A549 (cell line): Measurements from ENCODE around the gene BEND6. TPM values are rescaled to one million over a fixed set of nuclear protein-coding genes. Genes with fewer than 3 reads are reported as not detected.

ENCODE experiments used
- ATAC-seq, 2 experiments: fragments of 200-7000 bp in 1 of 2; fragments of >200 bp in 1 of 2; cut with Nextera tagmentation in 1 of 2; cut with Tn5 transposase in 1 of 2; 3 replicates each; pipeline versions ENCODE4 v1.8.0 to v1.9.1; 2018 to 2020; ENCODE audit warnings: mild to moderate bottlenecking in 1 of 2, moderate library complexity in 1 of 2
- CTCF ChIA-PET: fragments of 300-600 bp; sonication (Branson Sonifier 250); formaldehyde crosslinking; extraction: SDS; loops from one replicate; lab custom pipeline; 2021; ENCODE audit warnings: antibody characterized with exemption, inconsistent platforms; lab: Yijun Ruan, JAX
- POLR2A ChIA-PET: fragments of 350-600 bp; formaldehyde crosslinking; extraction: SDS; loops from one replicate; lab custom pipeline; 2021; ENCODE audit warnings: antibody characterized with exemption, inconsistent platforms; lab: Yijun Ruan, JAX
- DNase-seq, 2 experiments: peaks; one replicate each; pipeline versions ENCODE4 v3.0.0 to v3.0.0-alpha.2; 2011 to 2016; ENCODE audit warnings: low read depth in 1 of 2, low spot score in 1 of 2
- FAIRE-seq: peaks from 2 replicates; lab custom pipeline; 2011; peaks lifted over from hg19 to GRCh38; lab: Jason Lieb, UNC
- H3K27ac ChIP-seq, 2 experiments: fragments of >200 bp; sonication (Bioruptor Twin); formaldehyde crosslinking; 3 replicates each; pipeline ENCODE4 v1.5.1; 2016 to 2017
- H3K4me1 ChIP-seq: fragments of >200 bp; sonication (Bioruptor Twin); formaldehyde crosslinking; 3 replicates; pipeline ENCODE4 v1.6.1; 2016
- H3K4me2 ChIP-seq: fragments of >200 bp; sonication (Bioruptor Twin); formaldehyde crosslinking; 3 replicates; pipeline ENCODE4 v1.6.1; 2016
- H3K4me3 ChIP-seq: fragments of >200 bp; sonication (Bioruptor Twin); formaldehyde crosslinking; 3 replicates; pipeline ENCODE4 v1.5.1; 2016
- H3K9me3 ChIP-seq: fragments of >200 bp; sonication (Bioruptor Twin); formaldehyde crosslinking; 3 replicates; pipeline ENCODE4 v1.6.1; 2016
- BHLHE40 ChIP-seq: IDR thresholded peaks from 2 replicates; pipeline ENCODE4 v1.6.1; 2012; ENCODE audit warnings: low read depth, low read length, inconsistent platforms
- CBX2 ChIP-seq: fragments of 200-600 bp; sonication (generic); IDR thresholded peaks from 2 replicates; pipeline ENCODE4 v1.6.1; 2016; ENCODE audit warnings: low read depth, mild to moderate bottlenecking, borderline replicate concordance
- CEBPB ChIP-seq, 2 experiments: fragments of >200 bp in 1 of 2; sonication (Bioruptor Twin) in 1 of 2; formaldehyde crosslinking in 1 of 2; IDR thresholded peaks; 2 replicates each; pipeline ENCODE4 v1.6.1; 2012 to 2016
- CHD4 ChIP-seq: fragments of 200-600 bp; sonication (generic); IDR thresholded peaks from 2 replicates; pipeline ENCODE4 v1.6.1; 2016; ENCODE audit warnings: antibody characterized with exemption, mild to moderate bottlenecking, borderline replicate concordance
- EP300 ChIP-seq, 2 experiments: fragments of >200 bp; sonication (Bioruptor Twin); formaldehyde crosslinking; IDR thresholded peaks; 2 replicates in 1 of 2; 3 replicates in 1 of 2; pipeline ENCODE4 v1.6.1; 2016 to 2017
- ESRRA ChIP-seq: fragments of 150-350 bp; IDR thresholded peaks from 2 replicates; pipeline ENCODE4 v1.6.1; 2014; ENCODE audit warnings: mild to moderate bottlenecking, low read length, borderline replicate concordance
- FOSB ChIP-seq: fragments of 250-450 bp; sonication (Bioruptor Pico); IDR thresholded peaks from 2 replicates; pipeline ENCODE4 v1.5.0; 2020; ENCODE audit warnings: mild to moderate bottlenecking, moderate library complexity
- HDAC2 ChIP-seq: fragments of 200-600 bp; sonication (generic); IDR thresholded peaks from 2 replicates; pipeline ENCODE4 v1.6.1; 2016
- HES2 ChIP-seq: fragments of >200 bp; sonication (Bioruptor Twin); formaldehyde crosslinking; IDR thresholded peaks from 2 replicates; pipeline ENCODE4 v1.6.1; 2016
- JUN ChIP-seq, 2 experiments: fragments of >200 bp; sonication (Bioruptor Twin); formaldehyde crosslinking; IDR thresholded peaks; 2 replicates in 1 of 2; 3 replicates in 1 of 2; pipeline ENCODE4 v1.6.1; 2016 to 2017
- MAX ChIP-seq: IDR thresholded peaks from 2 replicates; pipeline ENCODE4 v1.6.1; 2012
- MAZ ChIP-seq: fragments of 150-350 bp; IDR thresholded peaks from 2 replicates; pipeline ENCODE4 v1.6.1; 2014; ENCODE audit warnings: antibody characterized with exemption, low read depth, low read length, borderline replicate concordance
- NFE2L2 ChIP-seq: fragments of 150-350 bp; conservative IDR thresholded peaks from 2 replicates; pipeline ENCODE4 v1.6.1; 2014; ENCODE audit warnings: low read length
- NR3C1 ChIP-seq: fragments of >200 bp; sonication (Bioruptor Twin); formaldehyde crosslinking; IDR thresholded peaks from 3 replicates; pipeline ENCODE4 v1.6.1; 2017
- PBX3 ChIP-seq: IDR thresholded peaks from 2 replicates; pipeline ENCODE4 v1.6.1; 2012
- RCOR1 ChIP-seq: fragments of 150-350 bp; IDR thresholded peaks from 2 replicates; pipeline ENCODE4 v1.6.1; 2014; ENCODE audit warnings: antibody characterized with exemption, low read length, low read depth
- RNF2 ChIP-seq: fragments of 200-600 bp; sonication (generic); IDR thresholded peaks from 2 replicates; pipeline ENCODE4 v1.6.1; 2016; ENCODE audit warnings: low read depth, mild to moderate bottlenecking, antibody characterized with exemption, moderate library complexity, borderline replicate concordance
- SREBF2 ChIP-seq: fragments of 450-650 bp; IDR thresholded peaks from 2 replicates; pipeline ENCODE4 v1.6.1; 2014; ENCODE audit warnings: mild to moderate bottlenecking, moderate library complexity
- TP53 ChIP-seq: fragments of 250-450 bp; sonication (Bioruptor Pico); IDR thresholded peaks from 2 replicates; pipeline ENCODE4 v1.5.0; 2021; ENCODE audit warnings: mild to moderate bottlenecking, moderate library complexity
- ZNF302 ChIP-seq: fragments of 250-450 bp; sonication (Bioruptor Pico); IDR thresholded peaks from 2 replicates; pipeline ENCODE4 v1.9.0; 2021; ENCODE audit warnings: inconsistent platforms, mild to moderate bottlenecking, moderate library complexity
- ZSCAN20 ChIP-seq: fragments of 250-450 bp; sonication (Bioruptor Pico); IDR thresholded peaks from 2 replicates; pipeline ENCODE4 v1.8.0; 2022; ENCODE audit warnings: mild to moderate bottlenecking, moderate library complexity
- WGBS: methylation state at CpG from one replicate; pipeline ENCODE4 v1.1.6; 2017; ENCODE audit errors: missing lambda C conversion rate; 5-methylcytosine and 5-hydroxymethylcytosine counted together
- polyA plus RNA-seq, 4 experiments: library from polyadenylated mRNA; depleted of rRNA in 3 of 4; stranded (reverse); fragments of >200 nt; fragmentation: RNase III in 1 of 4; extraction: RNeasy Plus Mini Kit Qiagen cat#74134 plus additional on column Dnase treatment in 1 of 4; gene quantifications; 2 replicates in 3 of 4; 3 replicates in 1 of 4; pipeline ENCODE4 v1.2.3, GENCODE V29; 2011 to 2017
- TF ChIP-seq, protein P1 (sequence below): fragments of 150-350 bp; IDR thresholded peaks from 2 replicates; pipeline ENCODE4 v1.6.1; 2014; ENCODE audit warnings: low read depth, mild to moderate bottlenecking, low read length
- TF ChIP-seq, protein P2 (sequence below): fragments of 450-650 bp; IDR thresholded peaks from 2 replicates; pipeline ENCODE4 v1.6.1; 2014; ENCODE audit warnings: antibody characterized with exemption
- TF ChIP-seq, protein P3 (sequence below): fragments of 250-450 bp; sonication (Bioruptor Pico); IDR thresholded peaks from 2 replicates; pipeline ENCODE4 v1.5.0; 2020; ENCODE audit warnings: low read depth, mild to moderate bottlenecking, moderate library complexity

BEND6 gene
- polyA plus RNA-seq, 2 of the 4 experiments (the other 2 are of a cell fraction), result 2.1 to 2.9 TPM

DNA sequence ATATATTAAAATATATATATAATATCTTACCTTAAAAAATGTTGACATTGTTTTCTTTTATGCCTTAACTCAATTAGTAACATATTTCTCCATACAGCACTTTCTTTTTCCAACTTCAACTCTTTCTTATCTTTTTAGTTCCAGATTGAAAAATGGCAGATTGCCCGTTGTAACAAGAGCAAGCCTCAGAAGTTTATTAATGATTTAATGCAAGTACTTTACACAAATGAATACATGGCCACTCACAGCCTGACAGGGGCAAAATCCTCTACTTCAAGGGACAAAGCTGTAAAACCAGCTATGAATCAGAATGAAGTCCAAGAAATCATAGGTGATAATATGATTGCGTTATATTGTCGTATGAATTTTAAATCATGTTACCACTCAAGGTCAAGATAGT lies 62.2 kb downstream of the BEND6 start:
- CTCF ChIA-PET, result interaction anchor here (1.1 kb wide), 1 partner anchor 62 kb away, joined by 3 read pairs; the partner anchor contains the start of gene BEND6
- TF ChIP-seq FOSB (no peak), TP53 (CRISPR knock-in tag) (no peak), HES2 (no peak), BHLHE40 (no peak), SREBF2 (no peak), ZSCAN20 (no peak), ESRRA (no peak), HDAC2 (no peak), CBX2 (no peak), EP300 (IDR thresholded peaks at IDR 0.05) (no peak), MAZ (no peak), ZNF302 (CRISPR knock-in tag) (no peak), PBX3 (no peak), MAX (no peak), NR3C1 (no peak)
- TF ChIP-seq, protein P1, sequence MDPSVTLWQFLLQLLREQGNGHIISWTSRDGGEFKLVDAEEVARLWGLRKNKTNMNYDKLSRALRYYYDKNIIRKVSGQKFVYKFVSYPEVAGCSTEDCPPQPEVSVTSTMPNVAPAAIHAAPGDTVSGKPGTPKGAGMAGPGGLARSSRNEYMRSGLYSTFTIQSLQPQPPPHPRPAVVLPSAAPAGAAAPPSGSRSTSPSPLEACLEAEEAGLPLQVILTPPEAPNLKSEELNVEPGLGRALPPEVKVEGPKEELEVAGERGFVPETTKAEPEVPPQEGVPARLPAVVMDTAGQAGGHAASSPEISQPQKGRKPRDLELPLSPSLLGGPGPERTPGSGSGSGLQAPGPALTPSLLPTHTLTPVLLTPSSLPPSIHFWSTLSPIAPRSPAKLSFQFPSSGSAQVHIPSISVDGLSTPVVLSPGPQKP, result no peak
- TF ChIP-seq, protein P2, sequence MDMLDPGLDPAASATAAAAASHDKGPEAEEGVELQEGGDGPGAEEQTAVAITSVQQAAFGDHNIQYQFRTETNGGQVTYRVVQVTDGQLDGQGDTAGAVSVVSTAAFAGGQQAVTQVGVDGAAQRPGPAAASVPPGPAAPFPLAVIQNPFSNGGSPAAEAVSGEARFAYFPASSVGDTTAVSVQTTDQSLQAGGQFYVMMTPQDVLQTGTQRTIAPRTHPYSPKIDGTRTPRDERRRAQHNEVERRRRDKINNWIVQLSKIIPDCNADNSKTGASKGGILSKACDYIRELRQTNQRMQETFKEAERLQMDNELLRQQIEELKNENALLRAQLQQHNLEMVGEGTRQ, result no peak
- TF ChIP-seq, protein P3, sequence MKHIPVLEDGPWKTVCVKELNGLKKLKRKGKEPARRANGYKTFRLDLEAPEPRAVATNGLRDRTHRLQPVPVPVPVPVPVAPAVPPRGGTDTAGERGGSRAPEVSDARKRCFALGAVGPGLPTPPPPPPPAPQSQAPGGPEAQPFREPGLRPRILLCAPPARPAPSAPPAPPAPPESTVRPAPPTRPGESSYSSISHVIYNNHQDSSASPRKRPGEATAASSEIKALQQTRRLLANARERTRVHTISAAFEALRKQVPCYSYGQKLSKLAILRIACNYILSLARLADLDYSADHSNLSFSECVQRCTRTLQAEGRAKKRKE (CRISPR knock-in tag), result no peak

DNA sequence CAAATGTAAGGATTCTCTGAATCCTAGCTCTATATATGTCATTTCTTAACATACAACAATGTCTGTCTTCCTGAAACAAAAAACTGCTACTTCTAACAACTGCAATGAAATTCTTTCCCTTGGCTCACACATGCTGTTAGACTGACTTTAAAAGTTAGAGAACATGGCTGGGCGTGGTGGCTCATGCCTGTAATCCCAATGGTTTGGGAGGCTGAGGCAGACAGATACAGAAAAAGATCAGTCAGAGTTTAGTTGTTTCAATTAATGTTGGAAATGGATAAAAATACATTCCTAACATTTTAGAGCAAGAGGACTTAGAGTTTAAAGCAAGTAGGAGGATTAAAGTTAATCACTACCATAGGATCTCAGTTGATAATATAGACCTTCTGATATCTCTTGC lies 62.9 kb downstream of the BEND6 start:
- DNase-seq (no peak), ATAC-seq (no peak), FAIRE-seq (no peak)
- no peak for TF ChIP-seq RNF2
- no peak for TF ChIP-seq JUN (IDR thresholded peaks at IDR 0.05)
- TF ChIP-seq TP53 (CRISPR knock-in tag), result no peak
- no peak for TF ChIP-seq CHD4
- TF ChIP-seq CEBPB (IDR thresholded peaks at IDR 0.05), result no peak
- no peak for TF ChIP-seq HES2
- no peak for TF ChIP-seq RCOR1
- TF ChIP-seq NFE2L2, result no peak
- TF ChIP-seq ZNF302 (CRISPR knock-in tag), result no peak
- TF ChIP-seq BHLHE40, result no peak
- 70% methylated on average over 1 of the region's 1 CpG for WGBS
- H3K9me3 ChIP-seq, result no peaks in the 10 kb centered on the region
- H3K27ac ChIP-seq, result no peak overlapping the region
- no peaks in the 10 kb centered on the region for H3K4me1 ChIP-seq
- CTCF ChIA-PET, result interaction anchor here (0.6 to 3.9 kb wide), 4 partner anchors 63 to 126 kb away, joined by 3 to 29 read pairs (median 4); partner anchors contain the start of gene BEND6
- POLR2A ChIA-PET, result no interaction called here
- no peak overlapping the region for H3K4me2 ChIP-seq
- H3K4me3 ChIP-seq, result no peak overlapping the region

More for the DNA sequence above, 62.2 kb downstream of the BEND6 start:
- FAIRE-seq (no peak), ATAC-seq (no peak), DNase-seq (no peak)
- H3K4me3 ChIP-seq, result no peak overlapping the region
- WGBS, result 90% methylated on average over 3 of the region's 3 CpGs
- no peak overlapping the region for H3K27ac ChIP-seq
- H3K9me3 ChIP-seq, result no peaks in the 10 kb centered on the region
- H3K4me1 ChIP-seq, result no peaks in the 10 kb centered on the region
- no peak overlapping the region for H3K4me2 ChIP-seq
- POLR2A ChIA-PET, result no interaction called here
